CD4-positive, alpha-beta T cell treated with Interleukin-6 at 100 ng/mL for 8 hours (primary cell): Measurements from ENCODE around the gene RERE.
"Not testable (repeated sequence)": the region's sequence is repeated elsewhere in the genome, so short reads cannot be mapped to it uniquely, and the experiment has no call there.

Experiments
- DNase-seq: peaks from one replicate; pipeline ENCODE4 v3.0.0-alpha.2; 2020; ENCODE audit warnings: mixed read lengths, low spot score

Gene RERE

DNA sequence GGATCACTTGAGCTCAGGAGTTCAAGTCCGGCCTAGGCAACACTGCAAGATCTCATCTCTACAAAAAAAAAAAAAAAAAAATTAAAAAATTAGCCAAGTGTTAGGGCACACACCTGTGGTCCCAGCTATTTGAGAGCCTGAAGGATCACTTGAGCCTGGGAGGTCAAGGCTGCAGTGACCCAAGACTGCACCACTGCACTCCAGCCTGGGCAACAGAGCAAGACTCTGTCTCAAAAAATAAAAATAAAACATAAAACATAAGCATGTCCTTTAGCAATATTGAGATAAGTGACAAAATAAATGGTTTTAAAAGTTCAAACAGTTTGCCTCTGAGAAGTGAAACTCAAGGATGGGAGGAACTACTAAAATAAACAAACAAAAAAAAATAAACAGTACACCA is 101.2 kb downstream of the RERE start:
- no peak for DNase-seq

DNA sequence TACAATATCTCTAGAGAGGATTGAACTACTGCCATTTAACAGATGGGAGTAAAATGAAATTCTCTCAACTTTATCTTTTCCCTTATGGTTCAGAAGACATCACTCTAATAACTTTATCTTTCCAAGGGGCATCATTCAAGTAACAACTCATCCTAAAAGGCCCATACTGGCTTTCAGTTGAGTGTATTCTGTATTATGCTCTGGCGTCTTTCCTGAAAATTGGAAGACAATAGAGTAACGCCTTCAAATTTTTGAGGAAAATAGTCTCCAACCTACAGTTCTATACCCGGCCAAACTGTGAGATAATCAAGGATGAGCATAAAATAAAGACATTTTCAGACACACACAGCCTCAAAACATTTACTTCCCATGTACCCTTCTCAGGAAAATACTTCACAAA is 103.3 kb downstream of the RERE start:
- no peak for DNase-seq

DNA sequence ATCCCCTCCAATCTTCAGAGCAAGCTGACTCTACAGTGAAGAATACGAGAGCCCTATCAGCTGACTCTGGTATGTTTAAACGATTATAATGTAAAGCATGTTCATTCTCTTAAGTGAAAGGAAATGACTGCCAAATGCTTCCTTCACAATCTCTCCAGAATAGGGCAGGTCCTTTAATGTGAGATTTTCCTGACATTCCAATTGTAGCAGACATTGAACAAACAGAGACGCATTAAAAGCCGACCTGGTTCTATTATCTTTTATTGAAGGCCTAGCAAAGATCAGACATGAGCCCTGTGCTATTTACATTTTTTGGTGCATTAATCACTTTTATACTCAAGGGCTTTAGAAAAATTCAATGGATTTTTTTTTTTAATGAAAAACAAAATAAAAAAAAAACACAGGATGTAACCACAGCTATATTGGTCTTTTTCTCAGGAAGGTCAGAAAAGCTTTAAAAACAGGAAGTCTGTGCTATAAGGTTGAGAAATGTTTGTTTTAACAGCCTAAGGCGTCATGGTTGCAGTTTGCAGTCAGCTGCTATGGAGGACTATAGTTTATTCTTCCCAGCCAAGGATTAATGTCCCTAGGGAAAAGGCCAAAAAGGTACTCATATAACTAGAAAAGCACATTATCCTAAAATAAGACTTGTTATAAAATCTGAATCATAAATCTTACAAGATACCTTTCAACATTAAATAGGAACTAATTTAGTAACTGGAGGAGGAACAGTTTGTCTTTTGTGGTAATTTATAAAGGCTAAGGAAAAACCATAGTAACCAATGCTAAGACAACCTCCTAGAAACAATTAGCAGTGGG is 104.8 kb downstream of the RERE start:
- no peak for DNase-seq

DNA sequence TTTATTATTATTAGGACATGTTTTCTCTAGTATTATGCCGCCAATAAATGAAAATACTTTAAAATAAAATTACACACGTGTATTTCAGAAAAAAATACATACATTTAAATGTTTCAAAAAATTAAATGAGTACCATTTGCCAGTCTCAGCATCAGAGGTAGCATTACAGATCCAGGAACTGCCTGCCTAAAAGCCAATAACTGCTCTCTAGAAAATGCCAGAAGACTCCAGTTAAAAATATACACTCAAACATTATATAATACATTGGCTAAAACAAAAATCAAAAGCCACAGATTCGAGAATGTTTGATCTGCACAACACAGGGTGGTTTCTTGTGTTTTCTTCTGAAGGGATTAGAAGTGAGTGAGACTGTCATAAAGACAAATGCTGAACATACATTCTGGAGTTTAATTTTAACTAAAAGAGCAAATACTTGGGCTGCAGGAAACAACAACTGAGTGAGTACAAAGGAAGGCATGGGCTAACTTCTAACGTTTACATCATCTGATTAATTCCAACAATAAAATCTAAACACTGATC is 105.5 kb downstream of the RERE start:
- no peak for DNase-seq

DNA sequence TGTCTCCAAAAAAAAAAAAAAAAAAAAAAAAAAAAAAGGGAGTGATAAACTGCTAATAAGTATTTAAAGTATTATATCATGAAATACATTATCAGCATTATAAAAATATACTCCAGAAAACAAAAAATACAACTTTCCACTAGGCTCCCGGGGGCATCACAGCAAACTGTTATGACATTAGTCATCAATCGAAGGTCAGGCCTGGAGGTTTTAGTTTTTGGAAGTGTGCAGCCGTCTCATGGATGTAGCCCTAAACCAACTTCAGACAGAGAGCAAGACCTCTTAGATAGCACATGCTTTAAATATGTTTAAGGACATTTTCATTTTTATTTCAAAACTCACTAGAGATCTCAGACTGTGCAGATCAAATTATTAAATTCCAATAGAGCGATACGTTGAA is 106.3 kb downstream of the RERE start:
- DNase-seq, result no peak

DNA sequence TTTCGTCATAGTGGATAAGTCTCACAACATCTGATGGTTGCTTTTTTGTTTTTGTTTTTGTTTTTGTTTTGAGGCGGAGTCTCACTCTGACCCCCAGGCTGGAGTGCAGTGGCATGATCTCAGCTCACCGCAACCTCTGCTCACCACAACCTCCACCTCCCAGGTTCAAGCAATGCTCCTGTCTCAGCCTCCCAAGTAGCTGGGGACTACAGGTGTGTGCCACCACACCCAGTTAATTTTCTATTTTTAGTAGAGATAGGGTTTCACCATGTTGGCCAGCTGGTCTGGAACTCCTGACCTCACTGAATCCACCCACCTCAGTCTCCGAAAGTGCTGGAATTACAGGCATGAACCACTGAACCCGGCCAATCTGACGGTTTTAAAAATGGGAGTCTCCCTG is 109.2 kb downstream of the RERE start:
- no peak for DNase-seq

DNA sequence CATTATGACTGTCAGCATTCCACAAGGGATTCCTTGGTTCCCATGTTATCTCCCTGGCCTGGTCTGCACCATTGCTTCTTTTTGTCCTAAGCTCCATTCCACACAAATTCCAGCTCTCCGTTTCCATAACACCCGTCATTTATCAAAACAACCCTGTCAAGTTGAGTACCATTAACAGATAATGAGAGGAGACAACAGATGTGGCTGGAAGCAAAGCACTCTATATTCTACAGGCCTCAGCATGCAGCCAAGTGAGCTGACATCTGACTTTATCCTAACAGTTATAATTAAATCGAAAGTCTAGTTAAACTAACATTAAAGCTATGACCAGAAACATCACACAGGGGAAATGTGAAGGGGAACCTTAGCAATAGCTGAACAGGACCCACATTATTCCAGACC is 110.4 kb downstream of the RERE start:
- DNase-seq, result no peak

DNA sequence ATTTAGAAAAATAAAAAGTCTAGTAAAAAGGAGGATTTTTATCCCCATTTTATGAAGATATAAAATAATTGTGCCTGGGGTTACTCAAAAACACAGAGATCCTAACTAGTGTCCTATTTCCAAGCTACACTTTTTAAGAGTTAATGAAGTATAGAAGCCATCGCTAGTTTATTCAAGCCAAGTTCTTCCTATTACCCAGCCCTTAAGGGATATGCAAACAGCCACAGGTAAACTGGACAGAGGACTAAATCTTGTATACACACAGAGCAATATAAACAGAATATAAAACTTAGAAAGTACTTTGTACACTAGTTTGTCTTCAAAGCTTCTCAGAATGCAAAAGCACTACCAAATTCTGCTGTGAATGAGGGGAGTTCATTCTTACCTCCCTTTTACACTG is 111.1 kb downstream of the RERE start:
- no peak for DNase-seq

DNA sequence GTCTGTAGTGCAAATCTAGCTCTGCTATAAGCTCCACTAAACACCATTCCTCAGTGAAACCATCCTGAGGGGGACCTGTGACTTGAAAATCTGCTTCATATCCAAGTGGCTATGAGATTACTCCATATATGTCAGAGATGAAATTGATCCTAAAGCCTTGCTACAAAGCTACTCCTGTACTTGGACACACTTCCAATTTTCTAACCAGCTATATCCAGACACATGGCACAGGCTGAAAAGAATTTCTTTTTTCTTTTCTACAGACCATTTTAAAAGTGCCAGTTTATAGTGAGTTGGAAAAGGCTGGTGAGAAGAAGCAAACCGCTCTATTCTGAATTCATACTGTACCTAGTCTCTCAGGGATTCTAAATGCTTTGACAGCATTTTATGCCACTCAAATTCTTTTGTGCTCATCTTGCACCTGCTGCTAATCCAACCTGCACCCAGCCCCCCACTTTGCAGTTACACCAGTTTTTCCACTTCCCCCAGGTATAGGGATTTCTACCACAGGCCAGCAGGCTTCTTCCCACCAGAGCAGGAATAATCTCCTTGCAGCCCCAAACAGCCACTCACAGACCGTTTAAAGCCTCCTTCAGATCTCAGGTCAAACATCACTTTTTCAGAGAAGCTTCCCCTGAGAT is 112.5 kb downstream of the RERE start:
- no peak for DNase-seq

DNA sequence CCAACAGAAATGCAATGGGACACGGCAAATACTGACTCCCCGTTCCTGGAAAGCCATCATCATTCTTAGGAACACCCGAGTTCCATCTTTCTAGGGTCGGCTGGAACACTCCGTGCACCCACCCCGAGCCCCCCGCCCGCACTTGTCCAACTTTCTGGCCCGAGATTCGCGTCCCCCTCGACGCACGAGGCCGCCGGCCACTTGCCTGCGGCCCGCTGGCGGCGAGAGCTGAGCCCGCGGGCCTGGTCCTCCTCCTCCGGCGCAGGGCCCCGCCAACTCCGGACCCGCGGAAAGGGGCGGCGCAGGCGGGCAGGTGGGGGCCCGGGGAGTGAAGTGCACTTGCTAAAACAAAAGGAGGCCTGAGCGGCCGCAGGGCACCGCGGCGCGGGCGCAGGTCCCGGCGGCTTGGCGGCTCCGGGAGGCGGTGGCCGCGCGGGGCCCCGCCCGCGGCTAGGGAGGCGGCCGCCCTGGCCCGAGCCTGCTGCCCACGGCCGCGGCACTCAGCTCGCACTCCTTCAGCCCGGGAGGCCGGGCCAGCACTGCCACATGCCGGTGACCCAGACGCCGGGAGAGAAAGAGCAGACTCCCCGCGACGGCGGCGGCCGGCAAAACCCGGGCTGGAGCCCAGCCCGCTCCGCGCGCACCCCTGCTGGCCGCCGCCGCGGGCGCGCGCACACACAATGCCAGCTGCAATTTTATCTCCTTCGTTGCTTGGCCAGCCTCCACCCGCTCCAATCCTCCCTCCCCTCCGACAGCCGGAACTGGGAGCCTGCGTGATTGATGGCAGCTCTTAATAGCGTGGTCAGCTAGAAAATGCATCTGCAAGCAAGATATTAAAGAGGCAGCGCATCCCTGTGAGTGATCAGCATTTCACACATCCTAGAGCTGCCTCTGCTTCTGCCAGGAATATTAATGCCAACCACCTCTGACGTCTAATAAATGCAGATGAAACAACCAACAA is 114.3 kb downstream of the RERE start:
- peak; percentile 6 for DNase-seq

DNA sequence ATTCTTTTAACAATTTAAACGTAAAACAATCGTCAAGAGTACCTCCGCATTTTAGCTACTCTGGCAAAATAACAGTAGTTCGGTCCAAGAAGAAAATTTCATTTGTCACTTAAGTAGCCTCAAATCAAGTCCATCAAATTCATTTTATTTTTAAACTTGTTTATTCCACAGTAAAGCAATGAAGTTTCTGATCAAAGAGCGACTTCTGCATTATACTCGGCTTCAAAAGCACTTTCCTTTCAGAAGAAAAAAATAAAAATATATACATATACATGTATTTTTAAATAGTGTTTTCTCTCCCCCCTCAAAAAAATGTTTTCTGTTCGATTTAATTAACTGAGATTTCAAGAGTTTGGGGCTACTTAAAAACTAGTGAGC is 115.0 kb downstream of the RERE start:
- no peak for DNase-seq

DNA sequence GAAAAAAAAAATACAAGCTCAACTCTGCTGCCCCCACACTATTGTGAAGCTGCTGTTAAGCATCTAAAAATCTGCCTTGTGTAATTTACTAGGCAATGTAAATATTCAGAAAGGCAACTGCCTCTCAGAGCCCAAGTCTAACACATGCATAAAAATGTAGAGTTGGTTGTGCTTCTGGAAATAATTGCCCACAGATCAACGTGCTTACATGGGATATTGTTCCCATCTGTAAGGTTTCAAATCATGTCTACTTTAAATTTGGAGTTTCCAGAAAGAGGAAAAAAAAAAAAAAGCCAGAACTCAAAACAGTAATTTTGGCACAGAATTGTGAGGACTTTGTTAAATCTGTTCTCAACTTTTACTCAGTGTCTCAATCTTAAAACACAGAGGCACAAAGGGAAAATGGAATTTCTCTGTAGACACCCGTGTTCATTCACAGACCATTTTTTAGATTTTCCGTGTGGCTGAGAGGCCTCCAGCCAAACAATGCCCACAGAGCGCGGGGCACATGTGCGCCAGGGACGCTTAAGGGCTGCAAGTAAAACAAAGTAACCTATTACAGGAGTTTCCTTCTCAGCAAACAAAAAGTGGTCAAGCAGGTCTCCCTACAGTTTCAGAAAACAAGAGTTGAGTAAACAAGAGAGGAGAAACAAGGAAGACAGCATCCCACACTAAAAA is 115.5 kb downstream of the RERE start:
- DNase-seq, result no peak

DNA sequence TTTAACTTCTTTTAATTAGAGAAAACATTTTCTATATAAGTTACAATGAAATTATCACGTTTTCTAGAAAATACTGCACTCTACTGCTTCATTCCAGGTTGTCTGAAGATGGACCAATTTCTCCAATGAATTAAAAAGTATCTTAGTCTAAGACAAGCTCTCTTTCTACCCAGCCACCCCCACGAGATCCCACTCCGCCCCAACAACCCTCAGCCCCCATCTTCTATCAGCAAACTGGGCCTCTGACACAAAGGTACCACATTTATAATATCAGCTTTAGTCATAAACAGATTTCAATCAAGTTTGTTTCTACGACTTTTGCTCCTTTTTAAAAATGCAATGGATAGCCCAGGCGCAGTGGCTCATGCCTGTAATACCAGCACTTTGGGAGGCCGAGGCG is 117.8 kb downstream of the RERE start:
- no peak for DNase-seq

DNA sequence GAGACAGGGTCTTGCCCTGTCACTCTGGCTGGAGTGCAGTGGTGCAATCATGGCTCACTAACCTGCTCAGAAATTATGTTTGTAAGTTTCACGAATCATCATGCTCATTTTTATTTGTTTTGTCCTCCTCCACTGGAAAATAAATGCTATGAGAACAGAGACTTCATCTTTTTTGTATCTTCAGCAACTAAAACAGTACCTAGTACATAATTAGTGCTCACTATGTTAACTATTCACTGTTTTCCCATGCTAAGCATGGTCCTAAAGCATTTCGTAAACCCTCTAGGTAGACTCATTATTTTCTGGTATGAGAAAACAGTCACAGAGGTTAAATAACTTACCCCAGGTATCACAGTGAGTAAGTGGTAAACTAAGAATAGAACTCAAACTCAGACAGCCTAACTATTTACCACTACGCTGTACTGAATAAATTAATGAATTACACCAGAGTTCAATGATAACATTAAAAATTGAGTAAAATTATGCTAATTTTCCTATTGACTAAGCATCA is 118.4 kb downstream of the RERE start:
- DNase-seq, result no peak

DNA sequence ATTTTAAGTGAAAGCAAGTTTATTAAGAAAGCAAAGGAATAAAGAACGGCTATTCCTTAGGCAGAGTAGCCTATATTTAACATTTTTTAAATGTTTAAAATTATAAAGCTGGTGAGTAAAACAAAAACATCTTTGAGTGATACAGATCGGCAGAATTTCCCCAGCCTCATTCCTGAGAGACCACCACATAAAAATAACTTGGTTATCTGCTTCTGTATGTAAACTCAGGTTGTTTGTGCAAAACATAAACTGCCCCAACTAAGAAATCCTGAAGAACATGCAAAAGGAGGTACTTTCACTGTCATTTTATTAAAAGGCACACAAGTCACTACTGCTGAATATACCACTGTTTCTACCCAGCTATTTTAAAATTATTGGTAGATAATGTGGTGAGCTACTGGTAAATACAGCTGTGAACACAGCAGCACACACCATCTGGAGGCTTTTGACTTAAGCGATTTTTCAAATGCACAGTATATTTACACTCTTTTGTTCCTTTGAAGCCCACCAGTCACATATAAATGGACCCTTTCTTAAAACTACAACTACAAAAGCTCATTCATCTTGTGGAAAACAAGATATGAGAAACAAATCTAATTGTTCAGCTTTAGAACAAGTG is 119.3 kb downstream of the RERE start:
- no peak for DNase-seq

DNA sequence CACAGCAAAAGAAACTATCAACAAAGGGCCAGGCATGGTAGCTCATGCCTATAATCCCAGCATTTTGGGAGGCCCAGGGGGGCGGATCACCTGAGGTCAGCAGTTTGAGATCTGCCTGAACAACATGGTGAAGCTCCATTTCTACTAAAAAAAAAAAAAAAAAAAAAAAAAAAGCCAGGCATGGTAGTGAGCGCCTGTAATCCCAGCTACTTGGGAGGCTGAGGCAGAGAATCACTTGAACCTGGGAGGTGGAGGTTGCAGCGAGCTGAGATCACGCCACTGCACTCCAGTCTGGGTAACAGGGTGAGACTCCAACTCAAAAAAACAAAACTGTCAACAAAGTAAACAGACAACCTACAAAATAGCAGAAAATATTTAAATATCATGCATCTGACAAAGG is 122.0 kb downstream of the RERE start:
- not testable (repeated sequence) for DNase-seq

DNA sequence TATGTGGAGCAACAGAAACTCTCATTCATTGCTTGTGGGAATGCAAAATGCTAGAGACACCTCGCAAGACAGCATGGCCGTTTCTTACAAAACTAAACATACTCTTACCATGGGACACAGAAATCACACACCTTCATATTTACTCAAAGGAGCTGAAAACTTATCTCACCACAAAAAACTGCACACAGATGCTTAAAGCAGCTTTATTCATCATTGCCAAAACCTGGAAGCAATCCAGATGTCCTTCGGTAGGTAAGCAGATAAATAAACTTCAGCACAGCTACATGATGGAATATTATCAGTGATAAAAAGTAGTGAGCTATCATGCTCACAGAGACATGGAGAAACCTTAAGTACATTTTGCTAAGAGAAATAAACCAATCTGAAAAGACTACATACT is 124.3 kb downstream of the RERE start:
- DNase-seq, result no peak

DNA sequence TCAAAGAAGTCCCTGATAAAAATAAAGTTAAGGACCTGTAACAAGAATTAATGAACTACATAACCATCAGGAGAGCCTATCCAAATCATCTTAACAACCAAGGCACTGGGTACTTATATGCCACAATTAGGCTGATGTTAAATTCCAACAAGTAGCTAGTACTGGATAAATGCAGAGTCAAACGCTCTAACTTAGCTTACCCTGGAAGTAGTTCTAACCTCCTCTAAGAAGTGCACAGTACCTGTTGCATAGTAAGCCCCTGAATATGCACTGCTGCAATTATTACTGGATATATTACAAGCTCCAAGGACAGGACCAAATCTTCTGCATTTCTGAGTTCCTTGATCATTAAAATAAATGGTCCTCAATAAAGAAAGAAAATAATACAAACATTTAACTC is 125.8 kb downstream of the RERE start:
- DNase-seq, result no peak

DNA sequence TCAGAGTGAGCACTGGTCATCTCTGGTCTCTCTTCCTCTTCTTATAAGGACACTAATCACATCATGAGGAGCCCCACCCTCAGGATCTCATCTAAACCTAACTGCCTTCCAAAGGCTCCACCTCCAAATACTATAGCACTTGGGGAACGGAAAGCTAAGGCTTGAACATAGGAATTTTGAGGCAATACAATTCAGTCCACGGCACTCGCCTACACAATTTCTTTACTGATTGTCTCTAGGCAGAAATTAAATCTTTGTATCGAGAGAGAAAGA is 127.3 kb downstream of the RERE start:
- DNase-seq, result no peak

DNA sequence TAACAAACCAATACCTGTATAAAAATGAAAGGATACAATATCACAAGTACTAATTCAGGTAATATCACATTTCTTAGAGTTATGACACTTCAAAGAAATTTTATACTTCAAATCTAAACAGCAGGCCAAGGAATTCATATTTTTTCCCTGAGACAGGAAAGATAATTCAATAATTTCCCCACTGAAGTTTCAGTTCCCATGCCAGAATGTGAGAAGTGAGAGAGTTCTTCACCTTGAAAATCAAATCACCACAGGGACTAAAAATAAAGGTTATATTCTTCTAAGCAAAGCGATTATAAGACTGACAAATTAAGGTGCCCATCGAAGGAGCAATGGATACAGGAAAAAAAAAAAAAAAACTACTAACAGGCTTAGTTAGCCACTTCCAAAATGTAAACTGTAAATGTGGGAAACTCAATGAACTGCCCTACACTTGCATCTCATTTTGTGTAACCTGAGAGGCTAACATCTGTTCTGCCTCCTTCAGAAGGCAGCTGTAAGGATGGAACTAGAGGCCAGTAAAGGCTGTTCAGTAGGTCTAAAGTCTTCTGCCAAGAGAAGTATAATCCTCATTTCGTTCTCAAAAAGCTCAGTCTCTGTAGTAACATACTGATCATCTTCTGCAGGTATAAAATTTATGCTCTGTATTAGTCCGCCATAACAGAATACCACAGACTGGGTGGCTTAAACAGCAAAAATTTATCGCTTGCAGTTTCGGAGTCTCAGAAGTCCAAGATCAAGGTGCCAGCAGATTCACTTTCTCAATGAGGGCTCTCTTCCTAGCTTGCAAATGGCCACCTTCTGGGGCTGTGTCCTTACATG is 127.8 kb downstream of the RERE start:
- DNase-seq, result no peak

DNA sequence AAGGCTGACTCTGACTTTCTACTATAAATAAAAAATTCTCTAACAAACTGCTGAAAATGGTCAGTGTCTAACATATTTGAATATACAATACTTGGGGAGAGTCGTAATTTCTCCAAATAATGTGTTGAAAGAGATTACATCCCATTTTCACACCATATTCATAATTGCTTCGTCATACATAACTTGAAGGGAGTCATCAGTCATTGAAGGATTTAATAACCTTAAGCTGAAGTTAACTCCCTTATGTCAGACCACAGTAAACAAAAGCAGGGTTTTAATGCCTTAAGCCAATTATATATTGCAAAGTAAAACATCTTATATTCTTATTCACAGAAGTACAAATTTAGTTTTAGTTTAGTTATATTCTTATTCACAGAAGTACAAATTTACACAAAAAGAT is 129.9 kb downstream of the RERE start:
- no peak for DNase-seq
